Hindlimb muscle (tissue), 1 donor: ENCODE data around the gene LPAR3. TPM values are rescaled to one million over a fixed set of nuclear protein-coding genes. Genes with fewer than 3 reads are reported as not detected.
"Not testable (repeated sequence)": the region's sequence is repeated elsewhere in the genome, so short reads cannot be mapped to it uniquely, and the experiment has no call there.

Experiments used
- DNase-seq: peaks from one replicate; pipeline ENCODE4 v3.0.0-alpha.2; 2013
- polyA plus RNA-seq: library from polyadenylated mRNA; unstranded; fragments of 120-200 nt; gene quantifications from one replicate; pipeline ENCODE4 v1.2.1, GENCODE V29; 2013; ENCODE audit not compliant: insufficient read length

LPAR3 gene
- polyA plus RNA-seq, 1 donor: 0.12 TPM

GRCh38 chr1:84902727-84903126 is 9.7 kb upstream of the LPAR3 start:
- not testable (repeated sequence) for DNase-seq

DNA sequence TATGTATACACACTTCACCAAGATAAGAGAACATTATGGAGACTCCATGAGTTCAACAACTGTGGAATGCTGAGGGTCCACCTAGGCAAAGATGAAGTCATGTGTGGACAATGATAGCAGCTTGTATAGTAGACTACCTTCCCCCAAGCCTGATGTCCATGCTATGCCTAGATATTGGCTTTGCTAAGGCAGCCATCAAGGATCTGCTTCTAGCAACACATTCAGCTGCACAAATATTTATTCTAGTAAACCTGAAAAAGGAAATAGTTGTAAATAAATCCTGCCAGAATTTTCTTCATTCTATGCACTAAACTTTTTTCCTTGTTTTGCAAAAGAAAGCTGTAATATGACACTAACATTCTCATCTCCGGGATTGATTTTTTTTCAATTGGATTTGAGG is 7.0 kb upstream of the LPAR3 start:
- DNase-seq: no peak

DNA sequence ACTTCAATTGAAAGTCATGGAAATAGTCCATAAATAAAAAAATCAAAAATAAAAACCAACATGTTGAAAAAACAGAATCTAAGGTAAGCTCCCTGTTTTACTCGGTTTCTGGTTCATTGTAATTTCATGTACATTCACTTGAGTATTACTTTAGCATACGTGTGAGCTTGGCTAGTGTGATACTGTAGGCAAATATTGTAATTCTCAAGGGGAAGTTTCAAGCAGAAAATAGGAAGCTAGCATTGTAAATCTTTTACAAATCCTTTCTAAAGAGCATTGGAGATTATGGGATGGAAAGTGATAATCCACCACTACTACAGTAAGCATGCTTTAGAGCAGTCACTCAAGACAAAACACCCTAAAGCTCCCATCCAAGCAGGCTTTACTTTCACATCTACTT is 3.3 kb upstream of the LPAR3 start:
- DNase-seq: no peak

- no peak for DNase-seq
These were observed 2.4 kb downstream of the LPAR3 start for GRCh38 chr1:84890566-84890965.

GRCh38 chr1:84889437-84889836 is 3.6 kb downstream of the LPAR3 start:
- no peak for DNase-seq

DNA sequence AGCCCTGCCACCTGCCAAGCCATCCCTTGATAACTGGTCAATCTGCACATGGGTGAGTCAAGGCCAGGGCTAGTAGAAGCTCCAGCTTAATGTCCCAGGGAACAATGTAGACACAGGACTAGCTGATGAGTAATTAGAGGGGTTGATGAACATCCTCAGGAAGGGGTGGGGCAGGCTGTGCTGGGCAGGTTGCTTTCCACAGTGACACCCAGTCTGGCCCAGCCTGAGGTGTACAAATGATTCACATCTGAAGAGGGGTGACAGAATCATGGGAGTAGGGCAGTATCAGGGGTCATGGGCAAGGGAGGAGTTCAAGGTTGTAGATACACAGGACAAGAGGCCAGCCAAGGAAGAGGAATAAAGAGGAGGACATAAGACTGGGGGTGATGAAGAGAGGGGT is 4.3 kb downstream of the LPAR3 start:
- DNase-seq: no peak

- DNase-seq: no peak
These were observed 5.6 kb downstream of the LPAR3 start for GRCh38 chr1:84887261-84887934.

GRCh38 chr1:84885469-84885868 is 7.5 kb downstream of the LPAR3 start:
- no peak for DNase-seq

- DNase-seq: no peak
These were observed 8.2 kb downstream of the LPAR3 start for GRCh38 chr1:84884671-84885389.

GRCh38 chr1:84883286-84883685 is 9.7 kb downstream of the LPAR3 start:
- no peak for DNase-seq

DNA sequence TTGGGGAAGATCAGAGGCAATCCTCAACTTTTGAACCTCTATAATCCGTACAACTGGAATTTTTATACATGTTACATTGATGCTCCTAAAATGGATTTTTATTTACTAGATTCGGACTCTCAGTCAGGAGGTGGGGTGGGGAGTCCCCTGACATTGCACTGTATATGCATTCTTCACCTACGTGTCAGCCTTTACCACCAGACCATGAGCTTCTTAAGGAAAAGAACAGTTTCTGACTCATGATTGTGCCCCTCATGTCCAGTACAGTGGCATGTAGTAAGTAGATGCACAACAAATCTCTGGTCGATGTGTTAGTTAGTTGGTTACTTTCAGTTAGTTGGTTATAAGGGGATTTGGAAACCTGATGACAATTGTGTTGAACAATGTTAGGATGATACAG is 15.4 kb downstream of the LPAR3 start:
- no peak for DNase-seq

DNA sequence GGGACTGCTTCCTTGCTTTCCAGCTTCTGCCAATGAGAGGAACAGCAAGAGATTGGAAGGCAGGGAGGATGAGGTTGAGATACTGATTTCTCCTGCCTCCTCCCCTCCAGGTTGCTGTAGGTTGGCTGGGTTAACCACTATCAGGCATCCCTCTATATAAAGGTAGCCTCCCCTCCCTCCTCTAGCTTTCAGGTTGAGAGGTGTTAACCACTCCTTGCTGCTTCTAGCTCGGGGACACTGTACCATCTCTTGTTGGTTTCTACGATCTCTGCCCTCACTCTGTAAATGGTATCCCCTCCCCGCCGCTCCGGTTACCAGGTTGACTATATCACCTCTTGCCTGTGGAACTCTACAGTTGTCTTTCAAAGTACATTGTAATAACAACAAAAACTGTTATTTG is 16.7 kb downstream of the LPAR3 start:
- no peak for DNase-seq

- DNase-seq: no peak
These were observed 19.6 kb downstream of the LPAR3 start for GRCh38 chr1:84873366-84873765.

DNA sequence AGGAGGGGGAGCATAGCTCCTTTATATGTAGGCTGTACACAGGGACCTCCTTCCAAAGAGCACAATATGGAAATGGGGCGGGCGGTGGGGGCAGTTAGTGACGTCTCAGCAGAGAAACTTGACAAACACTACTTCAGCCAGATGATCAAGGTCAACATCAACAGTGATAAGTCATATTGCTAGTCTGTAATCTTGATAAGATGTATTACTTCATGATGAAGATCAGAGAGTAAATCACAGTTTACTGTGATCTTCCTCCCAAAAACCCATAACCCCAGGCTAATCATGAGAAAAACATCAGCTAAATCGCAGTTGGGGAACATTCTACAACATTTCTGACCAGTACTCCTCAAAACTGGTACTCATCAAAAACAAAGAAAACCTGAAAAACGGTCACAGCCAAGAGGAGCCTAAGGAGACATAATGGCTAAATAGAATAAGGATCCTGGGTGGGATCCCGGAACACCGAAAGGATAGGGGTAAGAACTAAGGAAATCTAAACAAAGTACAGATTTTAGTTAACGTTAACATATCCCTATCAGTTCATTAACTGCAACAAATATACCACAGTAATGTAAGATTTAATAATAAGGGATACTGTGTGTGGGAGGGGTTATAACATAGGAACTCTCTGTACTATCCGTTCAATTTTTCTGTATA is 20.2 kb downstream of the LPAR3 start:
- no peak for DNase-seq

- DNase-seq: no peak
These were observed 21.8 kb downstream of the LPAR3 start for GRCh38 chr1:84871181-84871580.

GRCh38 chr1:84870591-84870990 is 22.4 kb downstream of the LPAR3 start:
- DNase-seq: no peak

DNA sequence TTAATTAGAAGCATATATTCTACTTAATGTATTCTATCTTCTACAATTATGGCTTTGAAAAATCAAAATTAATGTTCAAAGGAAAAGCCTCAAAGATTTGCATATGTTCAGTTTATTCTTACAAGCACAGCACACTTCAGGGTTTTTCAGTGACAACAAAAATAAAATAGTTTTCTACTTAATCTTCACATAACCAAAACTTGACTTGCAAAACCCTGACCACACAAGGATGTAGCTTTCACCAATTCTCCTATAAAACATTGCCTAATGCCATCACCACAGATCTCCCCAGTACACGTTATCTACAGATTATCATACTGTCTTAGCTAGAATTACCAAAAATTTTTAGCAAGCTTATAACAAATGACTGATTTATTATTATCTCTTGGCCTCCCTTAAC is 23.3 kb downstream of the LPAR3 start:
- no peak for DNase-seq

DNA sequence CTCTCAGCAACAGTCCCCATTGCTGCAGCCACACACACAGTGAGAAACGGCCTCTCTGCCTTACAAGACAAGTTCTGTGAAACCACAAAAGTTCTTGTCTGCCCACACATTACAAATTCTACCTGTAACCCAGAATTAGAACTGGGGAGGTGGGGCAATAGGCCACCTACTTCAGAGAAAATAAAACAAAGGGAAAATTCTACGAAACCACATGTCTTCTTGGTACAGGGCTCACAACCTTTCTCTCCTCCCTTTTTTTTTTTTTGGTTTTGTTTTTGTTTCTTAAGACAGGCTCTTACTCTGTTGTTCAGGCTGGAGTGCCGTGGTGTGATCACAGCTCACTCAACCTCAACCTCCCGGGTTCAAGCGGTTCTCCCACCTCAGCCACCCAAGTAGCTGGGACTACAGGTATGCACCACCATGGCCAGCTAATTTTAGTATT is 30.2 kb downstream of the LPAR3 start:
- no peak for DNase-seq

DNA sequence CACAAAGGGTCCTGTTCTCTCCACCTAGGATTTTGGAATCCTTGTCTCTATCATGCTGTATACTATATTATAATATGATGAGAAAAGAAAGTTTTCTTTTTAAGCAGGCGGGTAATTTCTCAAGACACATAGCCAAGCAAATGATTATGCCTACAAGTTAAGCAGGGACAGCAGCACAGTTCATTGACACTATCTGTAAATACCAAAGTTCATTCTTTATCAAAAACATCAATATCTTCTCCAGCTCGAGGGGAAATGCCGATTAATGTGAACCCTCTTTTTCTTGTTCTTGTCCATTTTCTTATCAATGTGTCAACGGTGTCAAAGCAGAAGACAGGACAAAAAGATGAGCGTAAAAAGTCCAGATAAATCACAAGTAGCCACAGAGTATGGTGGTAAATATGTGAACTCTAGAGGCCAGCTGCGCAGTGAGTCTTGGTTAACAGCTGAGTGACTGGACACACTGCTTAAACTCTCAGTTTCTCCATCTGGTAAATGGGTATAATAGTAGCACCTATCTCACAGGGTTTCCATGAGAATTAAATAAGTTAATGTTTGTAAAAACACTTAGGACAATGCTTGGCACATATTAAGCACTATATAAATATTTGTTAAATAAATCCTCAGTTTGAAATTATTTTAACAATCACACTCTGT is 30.9 kb downstream of the LPAR3 start:
- DNase-seq: no peak

- DNase-seq: no peak
These were observed 31.5 kb downstream of the LPAR3 start for GRCh38 chr1:84861516-84861915.

GRCh38 chr1:84859866-84860265 is 33.1 kb downstream of the LPAR3 start:
- no peak for DNase-seq

DNA sequence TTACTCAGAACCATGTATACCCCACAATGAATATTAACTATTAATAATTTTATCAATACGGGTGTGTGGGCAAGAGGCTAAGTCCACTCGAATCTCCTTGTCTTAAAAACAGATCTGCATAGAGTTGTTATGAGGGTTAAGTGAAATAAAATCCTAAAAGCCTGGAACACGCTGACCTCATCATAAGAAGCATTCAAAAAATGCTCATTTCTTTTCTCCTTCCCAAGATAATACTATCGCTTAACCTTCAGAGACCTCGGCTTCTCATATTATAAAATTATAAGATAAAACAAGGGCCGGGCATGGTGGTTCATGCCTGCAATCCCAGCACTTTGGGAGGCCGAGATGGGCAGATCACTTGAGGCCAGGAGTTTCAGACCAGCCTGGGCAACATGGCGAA is 35.1 kb downstream of the LPAR3 start:
- no peak for DNase-seq

GRCh38 chr1:84856726-84857270 is 36.2 kb downstream of the LPAR3 start:
- DNase-seq: no peak
